ENCODE measurements around the gene NOC4L.

The NOC4L gene

GRCh38 chr12:132175496-132176384, 31.5 kb downstream of the NOC4L start:
- no peaks in the 10 kb centered on the region for H3K9me3 ChIP-seq (ENCODE audit: control insufficient read depth in 2 of 2, low read length in 2 of 2)
- H3K36me3 ChIP-seq (ENCODE audit: control insufficient read depth in 2 of 2, insufficient read depth in 2 of 2, low read length in 2 of 2) = no peaks in the 10 kb centered on the region
- no peak overlapping the region for H3K4me3 ChIP-seq (ENCODE audit: low read length in 2 of 2)
- H3K27ac ChIP-seq (ENCODE audit: low read depth in 2 of 2, low read length in 2 of 2) = no peak overlapping the region
- peaks cover 0 to 2% of the 10 kb centered on the region in 2 donors for H3K4me1 ChIP-seq (ENCODE audit: control insufficient read depth in 2 of 2, insufficient read depth in 2 of 2, low read length in 2 of 2)
- no peak overlapping the region for H3K9ac ChIP-seq (ENCODE audit: low read depth in 1 of 2, low read length in 2 of 2)
- peaks cover 4 to 17% of the 10 kb centered on the region in 2 donors for H3K27me3 ChIP-seq (ENCODE audit: control insufficient read depth in 2 of 2, insufficient read depth in 2 of 2, low read length in 2 of 2)

- Histone ChIP-seq H3K27ac (ENCODE audit: low read depth in 2 of 2, low read length in 2 of 2) (no peak overlapping the region), H3K36me3 (ENCODE audit: control insufficient read depth in 2 of 2, insufficient read depth in 2 of 2, low read length in 2 of 2) (no peaks in the 10 kb centered on the region), H3K27me3 (ENCODE audit: control insufficient read depth in 2 of 2, insufficient read depth in 2 of 2, low read length in 2 of 2) (peaks cover 4 to 17% of the 10 kb centered on the region in 2 donors), H3K9ac (ENCODE audit: low read depth in 1 of 2, low read length in 2 of 2) (no peak overlapping the region), H3K4me3 (ENCODE audit: low read length in 2 of 2) (no peak overlapping the region), H3K4me1 (ENCODE audit: control insufficient read depth in 2 of 2, insufficient read depth in 2 of 2, low read length in 2 of 2) (peaks cover 0 to 2% of the 10 kb centered on the region in 2 donors), H3K9me3 (ENCODE audit: control insufficient read depth in 2 of 2, low read length in 2 of 2) (no peaks in the 10 kb centered on the region)
Measured at GRCh38 chr12:132176385-132176919, 32.2 kb downstream of the NOC4L start.

GRCh38 chr12:132176920-132177551, 32.8 kb downstream of the NOC4L start:
- H3K4me3 ChIP-seq (ENCODE audit: low read length in 2 of 2) = no peak overlapping the region
- no peaks in the 10 kb centered on the region for H3K36me3 ChIP-seq (ENCODE audit: control insufficient read depth in 2 of 2, insufficient read depth in 2 of 2, low read length in 2 of 2)
- H3K9me3 ChIP-seq (ENCODE audit: control insufficient read depth in 2 of 2, low read length in 2 of 2) = no peaks in the 10 kb centered on the region
- H3K27me3 ChIP-seq (ENCODE audit: control insufficient read depth in 2 of 2, insufficient read depth in 2 of 2, low read length in 2 of 2) = peaks cover 2 to 16% of the 10 kb centered on the region in 2 donors
- no peak overlapping the region for H3K9ac ChIP-seq (ENCODE audit: low read depth in 1 of 2, low read length in 2 of 2)
- H3K4me1 ChIP-seq (ENCODE audit: control insufficient read depth in 2 of 2, insufficient read depth in 2 of 2, low read length in 2 of 2) = peaks cover 0 to 2% of the 10 kb centered on the region in 2 donors
- H3K27ac ChIP-seq (ENCODE audit: low read depth in 2 of 2, low read length in 2 of 2) = no peak overlapping the region

GRCh38 chr12:132178316-132178715, 34.1 kb downstream of the NOC4L start:
- H3K9me3 ChIP-seq (ENCODE audit: control insufficient read depth in 2 of 2, low read length in 2 of 2) = no peaks in the 10 kb centered on the region
- no peaks in the 10 kb centered on the region for H3K36me3 ChIP-seq (ENCODE audit: control insufficient read depth in 2 of 2, insufficient read depth in 2 of 2, low read length in 2 of 2)
- H3K4me1 ChIP-seq (ENCODE audit: control insufficient read depth in 2 of 2, insufficient read depth in 2 of 2, low read length in 2 of 2) = peaks cover 0 to 2% of the 10 kb centered on the region in 2 donors
- no peak overlapping the region for H3K4me3 ChIP-seq (ENCODE audit: low read length in 2 of 2)
- H3K9ac ChIP-seq (ENCODE audit: low read depth in 1 of 2, low read length in 2 of 2) = no peak overlapping the region
- H3K27ac ChIP-seq (ENCODE audit: low read depth in 2 of 2, low read length in 2 of 2) = no peak overlapping the region
- peaks cover 2 to 12% of the 10 kb centered on the region in 2 donors for H3K27me3 ChIP-seq (ENCODE audit: control insufficient read depth in 2 of 2, insufficient read depth in 2 of 2, low read length in 2 of 2)

GRCh38 chr12:132178801-132179401, 34.6 kb downstream of the NOC4L start:
- peak overlapping the region in 1 of 2 donors; percentile 44 for H3K4me3 ChIP-seq (ENCODE audit: low read length in 2 of 2)
- H3K27ac ChIP-seq (ENCODE audit: low read depth in 2 of 2, low read length in 2 of 2) = no peak overlapping the region
- H3K36me3 ChIP-seq (ENCODE audit: control insufficient read depth in 2 of 2, insufficient read depth in 2 of 2, low read length in 2 of 2) = no peaks in the 10 kb centered on the region
- H3K9ac ChIP-seq (ENCODE audit: low read depth in 1 of 2, low read length in 2 of 2) = no peak overlapping the region
- H3K4me1 ChIP-seq (ENCODE audit: control insufficient read depth in 2 of 2, insufficient read depth in 2 of 2, low read length in 2 of 2) = peaks cover 0 to 2% of the 10 kb centered on the region in 2 donors
- H3K27me3 ChIP-seq (ENCODE audit: control insufficient read depth in 2 of 2, insufficient read depth in 2 of 2, low read length in 2 of 2) = peaks cover 2 to 12% of the 10 kb centered on the region in 2 donors
- H3K9me3 ChIP-seq (ENCODE audit: control insufficient read depth in 2 of 2, low read length in 2 of 2) = no peaks in the 10 kb centered on the region

GRCh38 chr12:132179431-132180362, 35.4 kb downstream of the NOC4L start:
- Histone ChIP-seq H3K27ac (ENCODE audit: low read depth in 2 of 2, low read length in 2 of 2) (no peak overlapping the region), H3K9me3 (ENCODE audit: control insufficient read depth in 2 of 2, low read length in 2 of 2) (no peaks in the 10 kb centered on the region), H3K36me3 (ENCODE audit: control insufficient read depth in 2 of 2, insufficient read depth in 2 of 2, low read length in 2 of 2) (no peaks in the 10 kb centered on the region), H3K4me3 (ENCODE audit: low read length in 2 of 2) (no peak overlapping the region), H3K4me1 (ENCODE audit: control insufficient read depth in 2 of 2, insufficient read depth in 2 of 2, low read length in 2 of 2) (peaks cover 0 to 2% of the 10 kb centered on the region in 2 donors), H3K9ac (ENCODE audit: low read depth in 1 of 2, low read length in 2 of 2) (no peak overlapping the region), H3K27me3 (ENCODE audit: control insufficient read depth in 2 of 2, insufficient read depth in 2 of 2, low read length in 2 of 2) (peaks cover 2 to 12% of the 10 kb centered on the region in 2 donors)

GRCh38 chr12:132180648-132181546, 36.6 kb downstream of the NOC4L start:
- Histone ChIP-seq H3K4me1 (ENCODE audit: control insufficient read depth in 2 of 2, insufficient read depth in 2 of 2, low read length in 2 of 2) (peaks cover 0 to 2% of the 10 kb centered on the region in 2 donors), H3K27me3 (ENCODE audit: control insufficient read depth in 2 of 2, insufficient read depth in 2 of 2, low read length in 2 of 2) (peaks cover 2 to 13% of the 10 kb centered on the region in 2 donors), H3K9me3 (ENCODE audit: control insufficient read depth in 2 of 2, low read length in 2 of 2) (no peaks in the 10 kb centered on the region), H3K36me3 (ENCODE audit: control insufficient read depth in 2 of 2, insufficient read depth in 2 of 2, low read length in 2 of 2) (no peaks in the 10 kb centered on the region), H3K4me3 (ENCODE audit: low read length in 2 of 2) (no peak overlapping the region), H3K27ac (ENCODE audit: low read depth in 2 of 2, low read length in 2 of 2) (no peak overlapping the region), H3K9ac (ENCODE audit: low read depth in 1 of 2, low read length in 2 of 2) (no peak overlapping the region)

GRCh38 chr12:132181570-132182200, 37.4 kb downstream of the NOC4L start:
- peaks cover 2 to 7% of the 10 kb centered on the region in 2 donors for H3K27me3 ChIP-seq (ENCODE audit: control insufficient read depth in 2 of 2, insufficient read depth in 2 of 2, low read length in 2 of 2)
- H3K36me3 ChIP-seq (ENCODE audit: control insufficient read depth in 2 of 2, insufficient read depth in 2 of 2, low read length in 2 of 2) = no peaks in the 10 kb centered on the region
- H3K27ac ChIP-seq (ENCODE audit: low read depth in 2 of 2, low read length in 2 of 2) = no peak overlapping the region
- H3K4me3 ChIP-seq (ENCODE audit: low read length in 2 of 2) = no peak overlapping the region
- H3K9ac ChIP-seq (ENCODE audit: low read depth in 1 of 2, low read length in 2 of 2) = no peak overlapping the region
- peaks cover 0 to 2% of the 10 kb centered on the region in 2 donors for H3K4me1 ChIP-seq (ENCODE audit: control insufficient read depth in 2 of 2, insufficient read depth in 2 of 2, low read length in 2 of 2)
- no peaks in the 10 kb centered on the region for H3K9me3 ChIP-seq (ENCODE audit: control insufficient read depth in 2 of 2, low read length in 2 of 2)
